Right lung (tissue), 10 donors: Measurements from ENCODE around the gene ZNF440. TPM values are rescaled to one million over a fixed set of nuclear protein-coding genes. Genes with fewer than 3 reads are reported as not detected.
"Not testable (repeated sequence)": the region's sequence is repeated elsewhere in the genome, so short reads cannot be mapped to it uniquely, and the experiment has no call there.

ENCODE experiments used
- DNase-seq, 2 donors: peaks; one replicate each; pipeline ENCODE4 v3.0.0-alpha.2; 2013
- long read RNA-seq, 8 donors: transcript quantifications; one replicate each; lab custom pipeline, GENCODE V29; 2026
- polyA plus RNA-seq, 5 donors: library from polyadenylated mRNA; unstranded; fragments of 120-200 nt; gene quantifications; one replicate each; pipeline versions ENCODE4 v1.2.1 to v1.2.3, GENCODE V29; 2013; ENCODE audit warnings: inconsistent platforms in 1 of 5, low replicate concordance in 1 of 5; ENCODE audit not compliant: insufficient read length in 5 of 5, insufficient read depth in 1 of 5

Gene ZNF440
- polyA plus RNA-seq, result 10 to 100 TPM; 15.3 to 25.4 (median 23.2) TPM
- long read RNA-seq, donor 1, full-length matches to known transcripts, result 3 of 3 reads
- long read RNA-seq, donor 1, partial matches to known transcripts, result 0 of 3 reads
- long read RNA-seq, donor 1, other reads (novel, unspliced or antisense), result 0 of 3 reads
- long read RNA-seq, donor 2, partial matches to known transcripts, result 0 of 1 reads
- long read RNA-seq, donor 2, other reads (novel, unspliced or antisense), result 0 of 1 reads
- long read RNA-seq, donor 3, full-length matches to known transcripts, result 3 of 3 reads
- long read RNA-seq, donor 3, partial matches to known transcripts, result 0 of 3 reads
- long read RNA-seq, donor 3, other reads (novel, unspliced or antisense), result 0 of 3 reads
- long read RNA-seq, donor 4, full-length matches to known transcripts, result 1 of 1 reads
- long read RNA-seq, donor 4, partial matches to known transcripts, result 0 of 1 reads
- long read RNA-seq, donor 4, other reads (novel, unspliced or antisense), result 0 of 1 reads
- long read RNA-seq, donor 5, full-length matches to known transcripts, result 2 of 2 reads
- long read RNA-seq, donor 5, partial matches to known transcripts, result 0 of 2 reads
- long read RNA-seq, donor 5, other reads (novel, unspliced or antisense), result 0 of 2 reads
- long read RNA-seq, donor 6, full-length matches to known transcripts, result 2 of 2 reads
- long read RNA-seq, donor 6, partial matches to known transcripts, result 0 of 2 reads
- long read RNA-seq, donor 6, other reads (novel, unspliced or antisense), result 0 of 2 reads
- long read RNA-seq, donor 7, full-length matches to known transcripts, result 8 of 8 reads
- long read RNA-seq, donor 7, partial matches to known transcripts, result 0 of 8 reads
- long read RNA-seq, donor 7, other reads (novel, unspliced or antisense), result 0 of 8 reads
- long read RNA-seq, donor 8, result 0 reads

DNA sequence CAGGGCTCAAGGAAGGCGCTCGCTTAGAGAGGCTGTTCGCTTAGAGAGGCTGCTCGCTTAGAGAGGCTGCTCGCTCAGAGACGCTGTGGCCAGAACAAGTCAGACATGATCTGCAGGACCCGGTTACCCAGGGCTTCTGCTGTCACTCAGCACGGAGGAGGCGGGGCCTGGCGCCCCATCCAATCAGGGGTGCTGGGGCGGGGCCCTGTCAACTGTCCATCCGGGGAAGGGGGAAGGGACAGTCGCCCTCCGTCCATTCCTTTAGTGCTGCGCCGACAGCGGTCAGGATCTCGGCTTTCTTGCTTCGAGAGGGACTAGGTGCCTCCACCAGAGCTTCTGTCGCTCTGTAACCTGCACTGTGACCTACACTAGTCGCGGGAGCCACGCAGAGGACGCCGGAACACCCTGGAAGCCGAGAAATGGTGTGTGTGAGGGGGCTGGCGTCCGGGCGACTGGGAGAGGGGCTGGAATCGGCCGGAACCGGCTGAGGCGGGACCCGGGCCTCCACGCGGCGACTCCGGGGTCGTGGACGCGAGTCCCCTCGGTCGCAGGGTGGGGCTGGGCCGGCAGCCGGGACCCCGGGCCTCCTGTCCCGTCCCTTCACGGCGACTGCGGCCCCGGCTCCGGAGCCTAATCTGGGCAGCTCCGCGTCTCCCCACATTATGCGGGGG, at the start of gene ZNF440:
Gene ZNF440, plus strand, starts transcription at position 245 of the 671 bp plus-strand sequence. Its CDS starts 175 bp downstream, at position 420.
- DNase-seq, result peak; percentile 94

DNA sequence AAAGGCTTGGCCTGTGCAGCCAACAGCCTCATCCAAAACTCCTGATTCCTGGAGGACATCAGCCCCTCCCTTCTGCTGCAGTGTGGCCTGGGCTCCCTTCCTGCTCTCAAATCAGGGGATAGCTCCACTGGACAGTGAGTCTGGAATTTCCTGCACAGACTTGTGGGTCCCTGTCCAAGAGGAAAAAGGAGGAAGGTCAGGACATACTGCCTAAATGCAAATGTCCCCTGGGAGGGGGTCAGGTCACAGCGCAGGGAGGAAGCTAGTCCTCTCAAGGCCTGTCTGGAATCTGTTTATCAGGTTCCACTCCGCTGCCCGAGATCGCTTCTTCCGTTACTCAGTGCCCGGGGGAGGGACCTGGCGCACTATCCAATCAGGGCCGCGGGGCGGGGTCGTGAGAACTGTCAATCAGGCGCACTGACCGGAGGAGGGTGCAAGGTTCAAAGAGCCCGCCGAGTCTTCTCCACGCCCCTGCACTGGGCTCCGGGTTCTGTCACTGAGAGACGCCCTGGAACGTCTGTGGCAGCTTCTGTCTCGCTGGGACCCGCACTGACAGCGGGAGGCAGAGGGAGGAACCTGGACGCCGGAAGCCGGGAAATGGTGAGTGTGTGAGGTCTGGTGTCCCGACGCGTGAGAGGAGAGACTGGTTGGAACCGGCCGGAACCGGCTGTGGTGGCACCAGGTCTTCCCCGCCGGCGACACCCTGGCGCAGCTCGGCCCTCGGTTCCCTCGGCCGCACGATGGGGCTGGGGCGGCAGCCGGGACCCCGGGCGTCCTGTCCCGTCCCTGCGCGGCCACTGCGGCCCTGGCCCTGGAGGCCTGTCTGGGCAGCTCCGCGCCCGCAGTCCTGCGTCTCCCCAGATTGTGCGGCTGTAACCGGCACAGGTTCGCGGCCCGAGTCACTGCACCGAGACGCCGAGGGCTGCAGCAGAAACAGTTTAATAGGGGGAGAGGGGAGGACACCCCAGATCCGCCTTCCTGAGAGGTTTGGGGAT, 47.2 kb upstream of the ZNF440 start, which contains the start of gene ZNF441:
Gene ZNF441, plus strand, starts transcription at position 404 of the 995 bp plus-strand sequence. Its CDS starts 194 bp downstream, at position 598.
- DNase-seq, result peak; percentile 96

DNA sequence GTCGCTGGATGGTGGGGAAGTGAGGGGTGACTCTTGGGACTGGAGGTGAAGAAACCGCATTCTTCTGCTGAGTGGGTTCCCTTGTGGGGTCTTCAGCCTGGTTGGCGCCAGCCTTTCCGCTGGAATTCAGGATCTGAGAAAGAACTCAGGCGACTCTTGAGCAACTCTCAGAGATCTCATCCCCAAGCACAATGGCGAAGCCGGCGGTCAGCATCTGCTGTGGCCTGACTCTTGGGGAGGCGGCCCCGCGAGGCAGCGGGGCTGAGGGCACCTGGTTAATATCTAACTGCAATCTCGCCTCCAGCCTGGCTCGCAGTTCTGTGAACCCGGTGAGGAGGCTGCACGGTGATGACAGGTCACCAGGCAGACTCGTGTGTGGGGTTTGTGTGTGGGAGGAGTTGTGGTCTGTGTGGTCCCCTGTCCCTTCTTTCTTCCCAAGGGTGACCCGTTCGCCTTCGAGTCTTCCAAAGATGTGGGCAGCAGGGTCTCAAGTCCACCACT, 46.4 kb upstream of the ZNF440 start:
- DNase-seq, result peak; percentile 28 to 33

DNA sequence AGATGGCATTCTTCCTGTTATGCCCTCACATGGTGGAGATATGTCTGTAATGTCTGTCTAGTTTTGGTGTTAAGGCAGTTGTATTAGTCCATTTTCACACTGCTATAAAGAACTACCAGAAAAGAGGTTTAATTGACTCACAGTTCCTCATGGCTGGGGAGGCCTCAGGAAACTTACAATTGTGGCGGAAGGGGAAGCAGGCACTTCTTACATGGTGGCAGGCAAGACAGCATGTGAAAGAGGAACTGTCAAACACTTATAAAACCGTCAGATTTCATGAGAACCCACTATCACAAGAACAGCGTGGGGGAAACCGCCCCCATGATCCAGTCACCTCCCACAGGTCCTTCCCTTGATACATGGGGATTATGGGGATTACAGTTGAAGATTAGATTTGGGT, 44.1 kb upstream of the ZNF440 start:
- no peak for DNase-seq

DNA sequence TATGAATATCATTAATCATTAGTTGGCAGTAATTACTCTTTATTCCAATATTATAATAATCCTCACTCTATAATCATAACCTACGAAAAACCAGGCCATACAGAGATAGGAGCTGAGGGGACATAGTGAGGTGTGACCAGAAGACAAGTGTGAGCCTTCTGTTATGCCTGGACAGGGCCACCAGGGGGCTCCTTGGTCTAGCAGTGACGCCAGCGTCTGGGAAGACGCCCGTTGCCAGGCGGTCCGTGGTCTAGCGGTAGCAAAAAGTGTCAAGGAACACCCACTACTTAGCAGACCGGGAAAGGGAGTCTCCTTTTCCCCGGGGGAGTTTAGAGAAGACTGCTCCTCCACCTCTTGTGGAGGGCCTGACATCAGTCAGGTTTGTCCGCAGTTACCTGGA, 42.6 kb upstream of the ZNF440 start:
- DNase-seq, result not testable (repeated sequence)

GRCh38 chr19:11776669-11777068, 37.4 kb upstream of the ZNF440 start:
- not testable (repeated sequence) for DNase-seq

DNA sequence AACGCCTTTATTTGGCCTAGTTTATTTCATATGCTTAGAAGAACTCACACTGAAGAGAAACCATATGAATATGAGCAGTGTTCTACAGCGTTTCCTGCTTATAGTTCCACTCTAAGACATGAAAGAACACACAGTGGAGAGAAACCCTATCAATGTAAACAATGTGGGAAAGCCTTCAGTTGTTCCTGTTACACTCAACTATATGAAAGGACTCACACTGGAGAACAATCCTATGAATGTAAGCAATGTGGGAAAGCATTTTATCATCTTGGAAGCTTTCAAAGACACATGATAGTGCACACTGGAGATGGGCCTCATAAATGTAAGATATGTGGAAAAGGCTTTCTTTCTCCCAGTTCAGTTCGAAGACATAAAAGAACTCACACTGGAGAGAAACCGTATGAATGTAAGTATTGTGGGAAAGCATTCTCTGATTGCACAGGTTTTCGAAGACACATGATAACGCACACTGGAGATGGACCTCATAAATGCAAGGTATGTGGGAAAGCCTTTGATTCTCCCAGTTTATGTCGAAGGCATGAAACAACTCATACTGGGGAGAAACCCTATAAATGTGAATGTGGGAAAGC, 33.5 kb upstream of the ZNF440 start:
- no peak for DNase-seq

DNA sequence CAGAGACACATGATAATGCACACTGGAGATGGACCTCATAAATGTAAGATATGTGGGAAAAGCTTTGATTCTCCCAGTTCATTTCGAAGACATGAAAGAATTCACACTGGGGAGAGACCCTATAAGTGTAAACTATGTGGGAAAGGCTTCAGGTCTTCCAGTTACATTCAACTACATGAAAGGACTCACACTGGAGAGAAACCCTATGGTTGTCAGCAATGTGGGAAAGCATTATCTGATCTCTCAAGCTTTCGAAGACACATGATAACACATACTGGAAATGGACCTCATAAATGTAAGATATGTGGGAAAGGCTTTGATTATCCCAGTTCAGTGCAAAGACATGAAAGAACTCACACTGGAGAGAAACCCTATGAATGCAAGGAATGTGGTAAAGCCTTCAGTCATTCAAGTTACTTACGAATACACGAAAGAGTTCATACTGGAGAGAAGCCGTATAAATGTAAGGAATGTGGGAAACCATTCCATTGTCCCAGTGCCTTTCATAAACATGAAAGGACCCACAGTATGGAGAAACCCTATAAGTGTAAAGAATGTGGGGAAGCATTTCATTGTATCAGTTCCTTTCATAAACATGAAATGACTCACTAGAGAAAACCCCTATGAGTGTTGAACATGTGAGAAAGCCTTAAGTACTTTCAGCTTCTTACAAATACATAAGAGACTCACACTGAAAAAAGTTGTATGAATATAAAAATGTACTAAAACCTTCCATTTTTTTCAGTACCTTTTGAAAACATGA, 32.6 kb upstream of the ZNF440 start:
- DNase-seq, result no peak

DNA sequence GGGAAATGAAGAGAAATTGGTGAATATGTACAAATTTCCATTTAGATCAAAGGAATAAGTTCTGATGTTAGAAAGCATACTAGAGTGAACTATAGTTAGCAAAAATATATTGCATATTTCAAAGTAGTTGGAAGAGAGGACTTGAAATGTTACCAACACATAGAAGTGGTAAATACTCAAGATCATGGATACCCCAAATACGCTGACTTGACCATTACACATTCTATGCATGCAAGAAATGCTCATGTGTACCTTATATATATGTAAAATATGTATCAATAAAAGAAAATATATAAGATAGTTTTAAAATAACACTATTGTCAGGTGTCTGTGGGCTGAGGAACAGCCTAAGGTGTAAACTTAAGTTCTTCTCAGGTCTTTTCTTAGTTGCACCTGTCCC, 30.3 kb upstream of the ZNF440 start:
- DNase-seq, result no peak

GRCh38 chr19:11784356-11784755, 29.7 kb upstream of the ZNF440 start:
- no peak for DNase-seq

DNA sequence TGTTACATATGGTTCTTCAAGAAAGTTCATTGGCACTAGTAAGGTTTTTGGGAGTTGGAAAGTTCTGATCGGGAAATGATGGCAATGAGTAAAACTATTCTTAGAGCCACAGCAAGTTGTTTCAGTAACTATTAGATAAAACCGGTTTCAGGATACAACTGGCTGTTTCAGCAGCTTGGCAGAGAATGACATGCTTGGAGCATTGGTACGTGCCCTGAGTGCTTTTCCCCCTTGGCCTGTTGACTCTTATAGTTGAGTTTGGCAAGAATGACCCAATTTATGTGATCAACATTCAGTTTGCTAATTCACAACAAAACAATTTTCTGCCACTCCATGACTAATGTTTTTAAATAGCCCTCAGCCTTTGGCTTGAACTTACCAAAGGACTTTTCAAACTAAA, 26.5 kb upstream of the ZNF440 start:
- DNase-seq, result no peak

- DNase-seq, result no peak
Measured at GRCh38 chr19:11792942-11793341, 21.1 kb upstream of the ZNF440 start.

GRCh38 chr19:11797491-11797890, 16.6 kb upstream of the ZNF440 start:
- DNase-seq, result peak; percentile 75 to 81

DNA sequence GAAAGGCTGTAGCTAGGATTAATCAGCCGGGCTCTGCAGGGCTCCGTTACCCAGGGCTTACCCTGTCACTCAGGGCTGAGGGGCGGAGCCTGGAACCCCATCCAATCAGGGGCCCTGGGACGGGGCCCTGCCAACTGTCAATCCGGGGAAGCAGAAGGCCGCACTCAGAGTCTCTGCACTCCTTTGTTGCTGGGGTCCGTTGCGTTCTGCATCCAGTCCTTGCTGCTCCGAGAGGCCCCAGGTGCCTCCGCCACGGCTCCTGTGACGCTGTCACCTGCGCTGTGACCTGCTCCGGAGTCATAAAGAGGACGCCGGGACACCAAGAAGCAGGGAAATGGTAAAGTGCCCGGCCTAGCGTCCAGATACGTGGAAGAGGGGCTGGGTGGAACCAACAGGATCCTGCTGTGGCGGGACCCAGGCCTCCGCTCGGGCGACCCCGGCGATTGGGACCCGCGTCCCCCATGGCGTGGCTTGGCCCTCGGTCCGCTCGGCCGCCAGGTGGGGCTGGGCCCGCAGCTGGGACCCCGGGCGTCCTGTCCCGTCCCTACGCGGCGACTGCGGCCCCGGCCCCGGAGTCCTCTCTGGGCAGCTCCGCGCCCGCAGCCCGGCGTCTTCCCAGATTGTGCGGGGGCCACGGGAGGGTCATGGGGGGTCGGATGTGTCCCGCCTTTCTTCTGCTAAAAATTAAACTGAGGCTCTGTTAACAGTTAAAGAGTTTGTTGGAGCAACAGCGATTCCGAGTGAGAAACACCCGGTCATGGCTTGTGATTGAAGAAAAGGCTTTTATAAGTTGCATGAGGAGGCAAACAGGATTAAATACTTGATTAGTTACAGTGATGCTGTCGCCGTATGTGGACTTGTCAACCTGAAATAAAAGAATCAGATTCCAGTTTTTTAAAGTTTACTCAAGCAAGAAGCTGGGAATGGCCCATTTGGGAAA, 15.4 kb upstream of the ZNF440 start, which contains the start of gene ZNF491:
Gene ZNF491, plus strand, starts transcription at position 133 of the 940 bp plus-strand sequence. CDS start 7,431 bp downstream, outside the sequence.
- DNase-seq, result peak; percentile 91

DNA sequence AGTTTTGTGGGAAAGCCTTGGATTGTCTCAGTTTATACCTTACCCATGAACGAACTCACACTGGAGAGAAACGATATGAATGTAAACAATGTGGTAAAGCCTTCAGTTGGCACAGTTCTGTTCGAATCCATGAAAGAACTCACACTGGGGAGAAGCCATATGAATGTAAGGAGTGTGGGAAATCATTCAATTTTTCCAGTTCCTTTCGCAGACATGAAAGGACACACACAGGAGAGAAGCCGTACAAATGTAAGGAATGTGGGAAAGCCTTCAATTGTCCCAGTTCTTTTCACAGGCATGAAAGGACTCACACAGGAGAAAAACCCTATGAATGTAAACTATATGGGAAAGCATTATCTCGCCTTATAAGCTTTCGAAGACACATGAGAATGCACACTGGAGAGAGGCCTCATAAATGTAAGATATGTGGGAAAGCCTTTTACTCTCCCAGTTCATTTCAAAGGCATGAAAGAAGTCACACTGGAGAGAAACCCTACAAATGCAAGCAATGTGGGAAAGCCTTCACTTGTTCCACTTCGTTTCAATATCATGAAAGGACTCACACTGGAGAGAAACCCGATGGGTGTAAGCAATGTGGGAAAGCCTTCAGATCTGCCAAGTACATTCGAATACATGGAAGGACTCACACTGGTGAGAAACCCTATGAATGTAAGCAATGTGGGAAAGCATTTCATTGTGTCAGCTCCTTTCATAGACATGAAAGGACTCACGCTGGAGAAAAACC, 7.5 kb upstream of the ZNF440 start:
- no peak for DNase-seq

GRCh38 chr19:11807099-11807380, 7.0 kb upstream of the ZNF440 start:
- DNase-seq, result no peak

GRCh38 chr19:11813703-11814028, 407 bp upstream of the ZNF440 start:
- no peak for DNase-seq

GRCh38 chr19:11814700-11815035, 595 bp downstream of the ZNF440 start:
- DNase-seq, result peak in 1 of 2 donors; percentile 29
